NCI-H2081 treated with DMSO at 0.1 percent for 48 hours (cell line): ENCODE results near the gene MACROD2.

Experiments
- DNase-seq: peaks from one replicate; lab custom pipeline; 2025; lab: John Stamatoyannopoulos, UW

MACROD2 gene

GRCh38 chr20:15625981-15626380, 1630.7 kb downstream of the MACROD2 start:
- no peak for DNase-seq

GRCh38 chr20:15627089-15627488, 1631.8 kb downstream of the MACROD2 start:
- no peak for DNase-seq

GRCh38 chr20:15627501-15627903, 1632.2 kb downstream of the MACROD2 start:
- no peak for DNase-seq

GRCh38 chr20:15628851-15629353, 1633.6 kb downstream of the MACROD2 start:
- DNase-seq = no peak

GRCh38 chr20:15630360-15630759, 1635.0 kb downstream of the MACROD2 start:
- DNase-seq = no peak

GRCh38 chr20:15632680-15633079, 1637.4 kb downstream of the MACROD2 start:
- DNase-seq = no peak

- DNase-seq = no peak
Observed at GRCh38 chr20:15634102-15634501, 1638.8 kb downstream of the MACROD2 start.

- DNase-seq = no peak
Observed at GRCh38 chr20:15637546-15637945, 1642.2 kb downstream of the MACROD2 start.

GRCh38 chr20:15637950-15638754, 1642.8 kb downstream of the MACROD2 start:
- no peak for DNase-seq

- DNase-seq = no peak
Observed at GRCh38 chr20:15638816-15639215, 1643.5 kb downstream of the MACROD2 start.

- no peak for DNase-seq
Observed at GRCh38 chr20:15639839-15640238, 1644.5 kb downstream of the MACROD2 start.

- DNase-seq = no peak
Observed at GRCh38 chr20:15642109-15642508, 1646.8 kb downstream of the MACROD2 start.

GRCh38 chr20:15642676-15643075, 1647.4 kb downstream of the MACROD2 start:
- DNase-seq = no peak

GRCh38 chr20:15643713-15644112, 1648.4 kb downstream of the MACROD2 start:
- DNase-seq = no peak

GRCh38 chr20:15645816-15646215, 1650.5 kb downstream of the MACROD2 start:
- DNase-seq = no peak

GRCh38 chr20:15653396-15654207, 1658.3 kb downstream of the MACROD2 start:
- no peak for DNase-seq

GRCh38 chr20:15654208-15654649, 1658.9 kb downstream of the MACROD2 start:
- no peak for DNase-seq

GRCh38 chr20:15655295-15655874, 1660.1 kb downstream of the MACROD2 start:
- DNase-seq = no peak

GRCh38 chr20:15656124-15656523, 1660.8 kb downstream of the MACROD2 start:
- DNase-seq = no peak

GRCh38 chr20:15658295-15658694, 1663.0 kb downstream of the MACROD2 start:
- no peak for DNase-seq

GRCh38 chr20:15673206-15673605, 1677.9 kb downstream of the MACROD2 start:
- no peak for DNase-seq

- DNase-seq = no peak
Observed at GRCh38 chr20:15674253-15675060, 1679.1 kb downstream of the MACROD2 start.
